Measurements from ENCODE around the gene PRPS2. TPM values are rescaled to one million over a fixed set of nuclear protein-coding genes. Genes with fewer than 3 reads are reported as not detected.

PRPS2 gene
- total and polyA plus RNA-seq, 2 of the 13 experiments (the other 11 are each of a cell fraction or from before 2014, with no cell fraction given): 10.6 to 24.4 TPM

GRCh38 chrX:12868747-12869146 lies 77.5 kb downstream of the PRPS2 start:
- no peaks in the 10 kb centered on the region for H4K20me1 ChIP-seq (ENCODE audit: insufficient read depth, low read length)
- H3K4me3 ChIP-seq (replicated peaks in 1 of 3; ENCODE audit: insufficient read depth in 1 of 3, low read depth in 2 of 3, low read length in 3 of 3): no peak overlapping the region
- in situ Hi-C loops (cut with HindIII; ENCODE audit: extremely low pct_ligation_motif_present, low pct_unique_long_range_greater_than_20kb) (no loop called here), intact Hi-C loops (cut with micrococcal nuclease; ENCODE audit: unreplicated experiment) (no loop called here)
- H2AFZ ChIP-seq (ENCODE audit: low read length): no peak overlapping the region
- no peaks in the 10 kb centered on the region for H3K4me1 ChIP-seq (ENCODE audit: insufficient read depth, low read length)
- ATAC-seq: no peak
- ChIA-PET POLR2A (no interaction called here), CTCF (ENCODE audit: low intra/inter-chr PET ratio, low total read pairs) (no interaction called here)
- no peaks in the 10 kb centered on the region for H3K79me2 ChIP-seq (ENCODE audit: insufficient read depth, low read length)
- H3K9ac ChIP-seq (ENCODE audit: insufficient read depth, low read depth, low read length): no peak overlapping the region
- no peaks in the 10 kb centered on the region for H3K36me3 ChIP-seq (replicated peaks in 1 of 2; ENCODE audit: control insufficient read depth in 1 of 2, insufficient read depth in 2 of 2, low read length in 2 of 2)
- H3K9me3 ChIP-seq (ENCODE audit: low read length): no peaks in the 10 kb centered on the region
- WGBS (ENCODE audit: low lambda C conversion rate): 43% methylated on average over 4 of the region's 4 CpGs
- H3K4me2 ChIP-seq (ENCODE audit: low read depth, low read length): no peak overlapping the region
- no peak for DNase-seq (ENCODE audit: low spot score)
- H3K27ac ChIP-seq (ENCODE audit: extremely low read length, insufficient read depth, low read length): no peak overlapping the region
- H3K27me3 ChIP-seq (ENCODE audit: control insufficient read depth in 1 of 2, insufficient read depth in 2 of 2, low read length in 2 of 2): no peaks in the 10 kb centered on the region
- TF ChIP-seq HES4 (CRISPR knock-in tag; IDR thresholded peaks at IDR 0.05; ENCODE audit: borderline replicate concordance) (no peak), TMF1 (CRISPR knock-in tag; IDR thresholded peaks at IDR 0.05; ENCODE audit: low read depth) (no peak), NR1H2 (CRISPR knock-in tag; IDR thresholded peaks at IDR 0.05; ENCODE audit: borderline replicate concordance, low read depth) (no peak), ZNF446 (CRISPR knock-in tag; IDR thresholded peaks at IDR 0.05) (no peak), ARID4A (CRISPR knock-in tag; IDR thresholded peaks at IDR 0.05; ENCODE audit: borderline replicate concordance) (no peak)
- FAIRE-seq: no peak
- no TSS peak for BruUV-seq (replicated peaks)

All from HepG2 (cell line).